GM21717 (cell line): Measurements from ENCODE around the gene FSD2.

Experiments
- ATAC-seq: cut with Tn5 transposase; IDR thresholded peaks from one replicate; pipeline ENCODE4 v1.9.1; 2021; ENCODE audit warnings: mild to moderate bottlenecking, moderate library complexity; ENCODE audit not compliant: unreplicated experiment

FSD2 gene, protein sequence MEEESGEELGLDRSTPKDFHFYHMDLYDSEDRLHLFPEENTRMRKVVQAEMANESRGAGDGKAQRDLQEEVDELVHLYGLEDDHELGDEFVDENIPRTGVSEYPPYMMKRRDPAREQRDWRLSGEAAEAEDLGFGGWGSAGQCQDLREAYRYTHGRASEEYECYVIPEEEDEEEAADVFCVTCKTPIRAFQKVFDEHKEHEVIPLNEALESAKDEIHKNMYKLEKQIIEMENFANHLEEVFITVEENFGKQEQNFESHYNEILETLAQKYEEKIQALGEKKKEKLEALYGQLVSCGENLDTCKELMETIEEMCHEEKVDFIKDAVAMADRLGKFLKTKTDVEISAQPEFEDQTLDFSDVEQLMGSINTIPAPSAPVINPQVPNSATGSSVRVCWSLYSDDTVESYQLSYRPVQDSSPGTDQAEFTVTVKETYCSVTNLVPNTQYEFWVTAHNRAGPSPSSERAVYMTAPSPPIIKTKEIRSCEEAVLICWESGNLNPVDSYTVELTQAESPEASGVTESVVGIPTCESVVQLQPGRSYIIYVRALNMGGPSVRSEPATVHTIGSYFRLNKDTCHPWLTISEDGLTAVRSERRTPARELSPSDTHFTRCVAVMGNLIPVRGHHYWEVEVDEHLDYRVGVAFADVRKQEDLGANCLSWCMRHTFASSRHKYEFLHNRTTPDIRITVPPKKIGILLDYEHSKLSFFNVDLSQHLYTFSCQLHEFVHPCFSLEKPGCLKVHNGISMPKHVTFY

GRCh38 chr15:82805994-82806406, at the start of gene FSD2:
Gene FSD2, minus strand, starts transcription at chr15:82806069. Its CDS starts 18,679 bp downstream, at chr15:82787390.
- peak; percentile 54 for ATAC-seq

- ATAC-seq = no peak
Observed at GRCh38 chr15:82854554-82854953, 48.7 kb upstream of the FSD2 start.

- ATAC-seq = no peak
Observed at GRCh38 chr15:82852941-82853561, 47.2 kb upstream of the FSD2 start.

DNA sequence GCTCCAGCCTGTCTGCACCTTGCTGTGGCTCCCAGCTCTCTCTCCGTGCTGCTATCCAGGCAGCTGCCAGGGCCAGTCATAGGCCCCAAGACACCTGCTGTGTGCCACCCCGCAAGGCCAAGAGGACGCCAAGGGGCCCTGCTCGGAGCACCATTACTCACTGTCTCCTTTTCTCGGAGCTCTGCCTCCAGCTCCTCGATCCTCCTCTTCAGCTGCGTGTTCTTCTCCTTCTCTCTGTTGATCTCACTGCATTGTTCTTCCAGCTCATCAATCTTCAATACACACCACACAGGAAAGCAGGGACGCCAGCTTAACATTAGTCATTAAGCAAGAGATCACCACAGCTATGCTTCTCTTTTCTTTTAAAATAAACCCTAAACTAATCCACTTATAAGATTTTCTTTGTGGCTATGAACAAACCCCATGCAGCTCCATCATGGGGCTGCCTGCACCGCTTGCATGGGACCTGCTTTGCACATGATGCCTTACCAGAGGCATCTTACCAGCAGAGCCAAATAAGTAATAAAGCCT, 46.2 kb upstream of the FSD2 start:
- ATAC-seq = no peak

DNA sequence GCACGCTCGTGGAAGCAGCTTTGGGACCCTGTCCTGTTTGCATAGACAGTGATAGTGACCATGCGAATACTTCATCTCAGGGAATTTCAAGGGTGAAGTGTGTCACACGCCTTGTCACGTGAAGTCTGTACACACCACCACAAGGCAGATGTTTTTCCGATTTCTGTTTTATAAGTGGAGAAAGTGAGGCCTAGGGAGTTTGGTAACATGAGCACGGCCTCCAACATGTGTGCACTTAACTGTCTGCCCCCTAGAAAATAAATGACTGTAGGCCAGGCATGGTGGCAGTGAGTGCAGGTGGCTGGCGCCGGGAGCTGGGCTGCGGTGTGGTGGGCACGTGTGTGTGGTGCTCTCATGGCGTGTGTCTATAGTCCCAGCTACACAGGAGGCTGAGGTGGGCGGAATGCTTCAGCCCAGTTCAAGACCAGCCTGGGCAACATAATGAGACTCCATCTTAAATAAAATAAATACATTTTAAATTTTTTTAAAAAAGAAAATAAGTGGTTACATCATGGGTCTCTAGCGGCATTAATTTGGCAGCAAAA, 45.5 kb upstream of the FSD2 start:
- ATAC-seq = no peak

DNA sequence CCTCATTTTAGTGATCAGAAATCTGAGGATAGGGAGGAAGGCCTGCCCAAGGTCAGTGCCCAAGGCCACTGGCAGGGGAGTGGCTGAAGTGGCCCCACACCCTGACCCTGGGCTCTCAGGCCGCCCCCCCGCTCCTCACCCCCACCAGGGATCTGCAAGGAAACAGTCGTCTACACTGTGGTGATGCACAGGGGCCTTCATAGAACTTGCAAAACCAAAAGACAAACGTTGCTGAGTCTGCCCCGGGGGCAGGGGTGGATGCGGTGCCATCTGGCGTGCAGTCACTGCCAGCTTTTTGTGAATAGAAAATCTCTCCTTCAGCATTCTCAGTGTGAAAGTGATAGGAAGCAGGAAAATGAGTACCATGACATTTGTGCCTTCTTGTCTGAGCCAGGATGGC, 44.9 kb upstream of the FSD2 start:
- ATAC-seq = no peak

- ATAC-seq = no peak
Observed at GRCh38 chr15:82849556-82850512, 44.0 kb upstream of the FSD2 start.

DNA sequence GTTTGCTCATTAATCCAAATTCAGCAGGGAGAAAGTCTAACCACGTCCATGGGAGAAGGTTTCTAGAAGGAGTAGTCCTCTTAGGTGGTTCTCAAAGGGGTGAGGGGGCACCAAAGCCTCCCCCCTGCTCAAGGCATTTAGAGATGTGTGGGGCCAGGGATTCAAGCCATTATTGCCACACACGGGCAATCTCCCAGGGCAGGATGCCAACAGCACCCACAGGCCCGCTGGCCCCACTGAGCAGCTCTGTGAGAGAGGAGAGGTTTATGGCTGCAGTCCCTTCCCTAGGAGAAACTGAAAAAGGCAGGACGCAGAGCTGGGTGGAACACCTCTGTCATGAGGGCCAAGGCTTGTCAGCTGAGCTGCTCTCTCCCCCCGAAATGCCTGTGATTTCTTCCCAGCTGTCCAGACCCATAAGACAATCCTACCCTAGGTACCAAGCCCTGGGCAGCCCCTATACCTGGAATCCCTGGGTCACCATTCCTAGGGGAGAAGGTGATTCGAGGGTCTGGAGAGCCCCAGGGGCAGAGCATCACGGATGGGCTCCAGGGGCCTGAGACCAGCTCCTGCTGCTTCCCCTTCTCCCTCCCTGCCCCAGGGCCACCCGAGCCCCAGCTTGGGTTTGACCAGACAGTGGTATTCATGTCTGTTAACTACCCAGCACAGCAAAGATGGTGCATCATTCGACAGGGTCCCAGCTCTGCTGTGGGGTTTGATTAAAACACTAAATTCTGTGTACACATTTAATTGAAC, 42.5 kb upstream of the FSD2 start:
- no peak for ATAC-seq

DNA sequence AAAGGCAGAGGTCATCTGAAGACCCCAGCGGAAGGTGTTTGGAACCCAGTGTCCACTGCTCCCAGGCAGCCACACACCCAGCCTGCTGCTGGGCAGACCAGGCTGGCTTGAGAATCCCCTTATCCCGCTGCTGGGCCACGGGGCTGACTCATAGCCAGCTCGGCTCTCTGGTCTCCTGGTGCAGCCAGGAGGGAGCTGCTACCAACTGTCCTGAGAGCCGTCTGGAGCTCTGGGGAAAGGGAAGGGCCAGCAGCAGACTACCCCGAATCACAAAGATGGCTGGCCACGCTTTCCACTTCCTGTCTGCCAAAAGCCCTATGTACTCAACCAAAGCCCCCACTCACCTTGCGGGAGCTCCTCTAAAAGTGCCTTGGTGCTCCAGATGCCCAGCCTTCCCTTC, 41.8 kb upstream of the FSD2 start:
- no peak for ATAC-seq

DNA sequence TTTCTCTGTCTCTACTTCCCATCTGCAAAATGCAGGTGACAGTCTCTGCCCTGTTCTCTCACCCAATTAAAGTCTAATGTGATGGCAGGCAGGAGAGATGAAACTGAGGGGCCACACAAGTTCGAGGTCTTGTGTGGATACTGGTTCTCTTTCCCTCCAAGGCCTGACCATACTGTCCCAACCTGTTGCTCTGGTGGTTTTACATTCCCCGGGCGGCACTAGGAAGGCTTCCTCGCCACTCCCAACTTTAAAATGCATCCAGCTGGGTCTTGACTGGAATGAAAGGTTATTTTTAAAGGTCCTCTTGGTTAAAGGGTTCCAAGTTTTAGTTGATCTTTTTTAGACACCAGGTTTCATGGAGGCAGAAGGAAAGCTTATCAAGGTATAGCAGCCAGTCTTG, 40.8 kb upstream of the FSD2 start:
- ATAC-seq = no peak

DNA sequence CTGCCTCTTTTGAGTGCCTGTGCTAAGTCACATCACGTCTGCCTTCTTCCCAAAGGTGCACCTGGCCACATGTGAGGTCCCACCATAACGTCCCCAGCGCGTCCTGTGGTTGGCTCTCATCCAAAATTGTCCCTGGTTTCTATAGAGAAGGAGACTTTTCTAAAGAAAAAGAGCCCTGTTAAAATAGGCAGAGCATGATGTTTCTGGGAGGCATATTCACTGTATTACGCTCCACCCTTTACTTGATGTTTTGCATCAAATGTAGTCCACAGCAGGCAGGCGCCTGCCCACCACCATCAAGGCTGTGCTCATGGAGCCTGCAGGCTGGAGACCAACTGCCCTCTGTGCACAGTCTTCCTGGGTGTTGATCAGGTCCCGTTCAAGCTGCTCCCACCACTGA, 39.8 kb upstream of the FSD2 start:
- ATAC-seq = no peak

DNA sequence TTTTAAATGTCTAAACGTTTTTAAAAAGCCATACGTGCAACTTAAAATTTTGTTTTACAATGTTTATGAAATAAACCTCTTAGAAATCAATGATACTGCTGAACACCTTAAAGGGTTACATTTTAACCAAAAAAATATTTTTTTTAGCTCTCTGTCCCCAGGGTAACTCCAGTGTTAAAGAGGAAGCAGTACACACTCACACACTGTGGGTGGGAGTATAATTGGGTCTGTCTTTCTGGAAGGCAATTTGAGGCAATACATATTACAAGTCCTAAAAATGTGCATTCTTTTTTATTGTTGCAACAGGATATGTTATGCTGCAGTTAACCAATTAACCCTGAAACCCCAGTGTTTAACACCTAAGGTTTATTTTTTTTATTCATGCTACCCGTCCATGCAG, 37.7 kb upstream of the FSD2 start:
- no peak for ATAC-seq

DNA sequence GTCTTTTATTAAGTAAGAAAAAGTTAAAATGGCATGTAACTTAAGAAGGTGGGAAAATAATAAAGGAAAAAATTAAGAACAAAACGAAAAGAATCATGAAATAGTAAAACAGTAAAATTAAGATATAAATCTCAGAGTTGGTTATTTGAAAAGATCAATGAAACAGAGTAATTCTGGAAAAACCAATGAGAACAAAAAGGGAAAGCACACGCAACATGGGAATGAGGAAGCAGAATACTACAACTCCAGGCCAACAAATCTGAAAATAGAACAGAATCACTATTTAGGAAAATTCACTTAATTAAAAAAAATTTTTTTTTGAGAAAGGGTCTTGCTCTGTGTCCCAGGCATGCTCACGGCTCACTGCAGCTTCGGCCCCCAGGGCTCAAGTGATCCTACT, 34.3 kb upstream of the FSD2 start:
- ATAC-seq = no peak

DNA sequence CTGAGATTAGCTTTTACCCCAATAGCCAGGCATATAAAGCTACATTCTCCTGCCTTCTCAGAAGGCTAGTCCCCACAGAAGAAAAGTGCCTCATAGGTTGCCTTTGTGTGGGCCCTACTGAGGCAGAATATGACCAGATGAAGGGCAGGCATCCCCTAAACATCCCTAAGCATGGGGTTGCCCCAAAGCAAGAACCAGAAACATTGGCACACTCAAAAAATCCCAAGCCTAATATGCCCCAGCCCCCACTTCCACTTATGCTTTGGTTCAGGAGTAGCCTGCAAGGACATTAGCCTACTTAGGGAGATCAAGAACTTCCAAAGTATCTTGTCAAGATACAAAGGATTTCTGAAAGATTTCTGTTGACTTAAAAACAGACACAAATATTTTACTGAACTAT, 33.3 kb upstream of the FSD2 start:
- ATAC-seq = no peak

DNA sequence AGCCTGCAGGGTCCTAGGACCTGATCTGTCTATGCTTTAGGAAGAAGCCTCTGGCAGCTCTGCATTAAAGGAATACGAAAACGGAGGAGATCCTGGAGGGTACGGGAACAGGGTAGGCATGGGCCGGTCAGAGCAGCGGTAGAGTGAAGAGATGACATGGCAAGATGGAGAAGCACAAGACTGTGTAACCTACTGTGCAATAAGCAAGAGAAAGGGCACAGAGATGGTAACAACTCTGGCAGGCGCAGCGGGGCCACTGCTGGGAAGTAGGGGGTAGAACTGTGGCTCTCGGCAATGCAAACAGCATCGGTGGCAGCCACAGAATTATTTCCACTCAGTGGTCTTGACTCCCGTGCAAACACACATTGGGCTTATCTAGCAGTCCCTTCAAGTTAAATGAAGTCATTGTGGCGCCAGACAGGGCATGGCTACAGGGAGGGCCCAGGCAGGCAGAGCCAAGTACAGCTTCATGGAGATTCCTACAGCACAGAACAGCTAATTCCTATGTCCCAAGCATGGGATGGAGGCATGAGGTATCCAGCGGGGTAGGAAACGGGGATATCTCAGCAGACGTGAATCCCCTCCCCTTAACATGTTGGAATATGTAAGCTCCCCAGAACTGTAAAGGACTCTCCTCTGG, 32.3 kb upstream of the FSD2 start:
- ATAC-seq = no peak

DNA sequence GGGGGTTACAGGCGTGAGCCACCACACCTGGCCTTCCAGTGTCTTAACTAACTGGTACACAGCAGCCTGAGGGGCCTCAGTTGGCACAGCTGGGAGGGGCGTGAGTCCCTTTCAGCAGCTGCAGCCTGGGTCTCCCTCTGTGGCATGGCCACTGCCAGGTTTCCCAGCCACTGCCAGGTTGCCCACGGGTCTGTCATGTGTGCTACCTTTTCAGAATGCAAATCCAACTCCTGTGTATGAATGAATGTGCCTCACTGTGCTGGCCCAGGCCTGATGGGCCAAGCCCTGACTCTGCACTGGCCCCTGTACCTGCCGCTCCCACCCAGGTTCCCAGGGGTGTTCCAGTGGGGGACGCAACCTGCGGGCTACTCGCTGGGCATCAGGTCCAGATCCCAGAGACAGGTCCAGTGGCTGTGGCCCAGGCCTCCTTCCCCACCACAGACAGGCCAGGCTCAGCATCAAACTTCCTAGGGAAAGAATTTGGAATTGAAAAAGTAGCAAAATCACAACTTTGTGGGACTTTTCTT, 29.6 kb upstream of the FSD2 start:
- no peak for ATAC-seq

DNA sequence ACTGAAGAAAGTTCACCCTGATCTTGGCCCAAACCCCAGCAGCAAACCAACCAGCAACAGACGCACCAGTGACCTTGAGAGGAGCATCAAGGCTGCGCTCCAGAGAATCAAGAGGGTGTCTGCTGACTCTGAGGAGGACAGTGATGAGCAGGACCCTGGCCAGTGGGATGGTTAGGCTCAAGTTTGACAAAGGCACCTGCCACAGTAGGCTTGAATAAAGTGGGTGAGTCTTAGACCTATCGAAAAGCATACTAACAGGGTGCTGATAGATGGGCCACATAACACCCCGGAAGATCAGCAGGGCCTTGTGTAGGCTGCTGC, 27.5 kb upstream of the FSD2 start:
- no peak for ATAC-seq

DNA sequence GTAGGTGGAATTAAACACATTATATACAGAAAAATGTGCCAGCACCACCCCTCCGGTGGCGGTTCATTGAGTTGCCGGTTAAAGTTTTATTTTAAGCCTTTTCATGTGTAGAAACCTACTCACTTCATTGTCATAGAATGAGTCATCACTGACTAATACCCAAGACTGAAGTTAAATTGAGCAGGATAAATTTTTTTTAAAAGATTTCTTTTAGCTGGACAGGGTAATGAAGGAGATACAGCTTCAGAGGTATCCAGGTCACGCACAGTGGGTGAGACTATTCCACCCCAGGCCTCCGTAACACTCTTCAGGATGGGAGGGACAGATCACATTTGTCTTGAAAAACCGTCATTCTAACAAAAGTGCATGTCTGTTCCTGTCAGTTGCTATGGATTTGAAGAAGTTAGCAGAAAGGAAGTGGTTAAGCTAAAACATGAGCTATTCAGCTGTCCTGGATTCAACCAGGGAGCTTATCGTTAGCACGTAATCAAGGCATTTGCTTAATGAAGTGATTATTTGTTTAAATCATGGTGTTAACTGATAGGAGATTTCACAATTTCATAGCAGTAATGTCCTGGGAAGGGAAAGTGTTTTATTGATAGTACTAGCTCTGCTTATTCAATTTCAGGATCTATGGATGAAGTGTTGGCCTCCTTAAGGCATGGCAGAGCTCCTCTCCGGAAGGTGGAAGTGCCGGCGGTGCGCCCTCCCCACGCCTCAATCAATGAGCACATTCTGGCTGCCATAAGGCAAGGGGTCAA, 26.9 kb upstream of the FSD2 start:
- ATAC-seq = peak; percentile 79
